H1 (cell line): Measurements from ENCODE around the gene STK36. TPM values are rescaled to one million over a fixed set of nuclear protein-coding genes. Genes with fewer than 3 reads are reported as not detected.

Experiments
- SUZ12 ChIP-seq: fragments of 200-600 bp; sonication (generic); IDR thresholded peaks from 2 replicates; pipeline ENCODE4 v1.6.1; 2012; ENCODE audit warnings: mild to moderate bottlenecking, inconsistent platforms, low read length, moderate library complexity, mixed read lengths
- polyA plus RNA-seq, 7 experiments: library from polyadenylated mRNA; depleted of rRNA in 3 of 7; stranded (reverse) in 5 of 7; unstranded in 2 of 7; fragments of >200 nt in 5 of 7; fragments of 200-250 nt in 2 of 7; gene quantifications; 1 replicate in 5 of 7; 2 replicates in 1 of 7; 4 replicates in 1 of 7; pipeline versions ENCODE4 v1.2.1 to v1.2.3, GENCODE V29; 2011 to 2013; ENCODE audit warnings: missing spikeins in 2 of 7, mixed read lengths in 2 of 7
- total RNA-seq: library from RNA; stranded (reverse); fragmentation: NEBNext Ultra II Directional; extraction: Animal tissue kit (Norgen Biotek cat#: 25700); gene quantifications from 2 replicates; pipeline ENCODE4 v1.2.1, GENCODE V29; 2021

STK36 gene
- total and polyA plus RNA-seq, 2 of the 8 experiments (the other 6 are each of a cell fraction or from before 2014, with no cell fraction given): 41.4 to 57.6 TPM

DNA sequence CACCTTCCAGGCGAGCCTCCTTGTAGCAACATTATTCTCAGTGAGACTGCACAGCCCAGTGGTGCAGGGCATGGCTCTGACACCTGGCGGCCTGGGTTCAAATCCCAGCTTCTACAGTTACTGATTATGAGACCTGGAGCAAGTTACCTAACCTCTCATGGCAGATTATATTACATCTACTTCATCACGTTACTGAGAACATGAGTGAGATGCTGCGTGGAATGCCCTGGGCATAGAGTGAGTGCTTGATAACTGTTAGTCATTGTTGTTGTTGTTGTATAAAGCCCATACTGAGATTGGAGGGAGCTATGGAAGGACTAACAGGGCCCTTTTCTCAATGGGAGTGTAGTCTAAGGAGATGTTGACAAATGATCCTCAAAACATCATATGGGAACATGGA is 45.5 kb upstream of the STK36 start (continued):
- no peak for TF ChIP-seq SUZ12
